Endothelial cell of umbilical vein (primary cell): ENCODE data around the gene PDE6C. TPM values are rescaled to one million over a fixed set of nuclear protein-coding genes. Genes with fewer than 3 reads are reported as not detected.

Experiments used
- BruUV-seq: library from RNA; stranded (reverse); fragments of 400-500 nt; replicated peaks from 2 replicates; lab custom pipeline; 2021; lab: Mats Ljungman, UMichigan
- CTCF ChIA-PET: fragments of 300-600, 350-600 bp; sonication (Branson Sonifier 250); formaldehyde crosslinking; loops from one replicate; lab custom pipeline; 2021; ENCODE audit warnings: antibody characterized with exemption, inconsistent platforms; lab: Charles Lee
- POLR2A ChIA-PET: fragments of 300-600, 350-600 bp; sonication (Branson Sonifier 250); formaldehyde crosslinking; loops from one replicate; lab custom pipeline; 2021; ENCODE audit warnings: antibody characterized with exemption, inconsistent platforms; lab: Charles Lee
- DNase-seq: peaks from one replicate; pipeline ENCODE4 v3.0.0-alpha.2; 2011; ENCODE audit warnings: low read depth, low spot score
- FAIRE-seq: peaks from 2 replicates; lab custom pipeline; 2011; peaks lifted over from hg19 to GRCh38; lab: Jason Lieb, UNC
- H2AFZ ChIP-seq: 2 replicates; pipeline ENCODE4 v1.6.0; 2012; ENCODE audit warnings: low read depth, low read length, control low read depth, inconsistent platforms
- H3K27ac ChIP-seq: 2 replicates; pipeline ENCODE4 v1.5.1; 2011; ENCODE audit warnings: low read depth, mild to moderate bottlenecking, control low read depth, low read length, moderate library complexity; ENCODE audit not compliant: insufficient read depth
- H3K27me3 ChIP-seq, 2 experiments: 2 replicates each; pipeline versions ENCODE4 v1.6.0 to v1.6.1; 2011; ENCODE audit warnings: low read length in 2 of 2, mixed read lengths in 1 of 2; ENCODE audit not compliant: control insufficient read depth in 2 of 2, insufficient read depth in 2 of 2
- H3K36me3 ChIP-seq, 2 experiments: 2 replicates in 1 of 2; 3 replicates in 1 of 2; pipeline ENCODE4 v1.5.1; 2011; ENCODE audit warnings: low read length in 2 of 2, mild to moderate bottlenecking in 1 of 2, moderate library complexity in 1 of 2; ENCODE audit not compliant: control insufficient read depth in 2 of 2, insufficient read depth in 2 of 2; ENCODE audit errors: extremely low read depth in 1 of 2
- H3K4me1 ChIP-seq: 3 replicates; pipeline ENCODE4 v1.5.1; 2011; ENCODE audit warnings: mild to moderate bottlenecking, low read length; ENCODE audit not compliant: control insufficient read depth, insufficient read depth; ENCODE audit errors: extremely low read depth
- H3K4me2 ChIP-seq: 2 replicates; pipeline ENCODE4 v1.6.1; 2011; ENCODE audit warnings: low read length, control low read depth, mixed read lengths; ENCODE audit not compliant: insufficient read depth
- H3K4me3 ChIP-seq, 3 experiments: fragments of 200-600 bp in 1 of 3; sonication (generic), shearing (Covaris generic) in 1 of 3; replicated peaks in 1 of 3; 2 replicates each; pipeline ENCODE4 v1.5.1; 2011 to 2016; ENCODE audit warnings: control low read depth in 3 of 3, low read length in 3 of 3, mild to moderate bottlenecking in 2 of 3, inconsistent platforms in 1 of 3, low read depth in 1 of 3, moderate library complexity in 1 of 3; ENCODE audit not compliant: insufficient read depth in 1 of 3
- H3K79me2 ChIP-seq: 2 replicates; pipeline ENCODE4 v1.6.0; 2012; ENCODE audit warnings: low read length, inconsistent platforms; ENCODE audit not compliant: control insufficient read depth, insufficient read depth
- H3K9ac ChIP-seq: replicated peaks from 2 replicates; pipeline ENCODE3; 2011; ENCODE audit warnings: low read length, control low read depth; ENCODE audit not compliant: insufficient read depth; ENCODE audit errors: extremely low read depth
- H3K9me1 ChIP-seq: replicated peaks from 3 replicates; pipeline ENCODE4 v1.6.0; 2011; ENCODE audit warnings: mild to moderate bottlenecking, low read length; ENCODE audit not compliant: control insufficient read depth, insufficient read depth; ENCODE audit errors: extremely low read depth
- H3K9me3 ChIP-seq: replicated peaks from 2 replicates; pipeline ENCODE4 v1.5.1; 2012; ENCODE audit warnings: low read length, inconsistent platforms; ENCODE audit not compliant: control insufficient read depth, insufficient read depth
- H4K20me1 ChIP-seq: replicated peaks from 2 replicates; pipeline ENCODE3; 2011; ENCODE audit warnings: mild to moderate bottlenecking, low read length; ENCODE audit not compliant: control insufficient read depth, insufficient read depth; ENCODE audit errors: extremely low read depth
- EZH2 ChIP-seq: IDR thresholded peaks from 2 replicates; pipeline ENCODE4 v1.6.1; 2012; ENCODE audit warnings: borderline replicate concordance, low read depth, mild to moderate bottlenecking, moderate library complexity, low read length, inconsistent platforms; ENCODE audit not compliant: severe bottlenecking
- FOS ChIP-seq: IDR thresholded peaks from 2 replicates; pipeline ENCODE4 v1.6.1; 2011; ENCODE audit warnings: mild to moderate bottlenecking, low read length, moderate library complexity, borderline replicate concordance; ENCODE audit not compliant: insufficient read depth
- GATA2 ChIP-seq: IDR thresholded peaks from 2 replicates; pipeline ENCODE4 v1.7.0; 2011; ENCODE audit warnings: low read depth, mild to moderate bottlenecking, moderate library complexity, mixed read lengths, low read length; ENCODE audit not compliant: insufficient read length, insufficient read depth
- JUN ChIP-seq: IDR thresholded peaks from 2 replicates; pipeline ENCODE4 v1.6.1; 2011; ENCODE audit warnings: borderline replicate concordance, low read depth; ENCODE audit not compliant: insufficient read length, insufficient read depth
- MYC ChIP-seq: IDR thresholded peaks from one replicate; pipeline ENCODE4 v1.6.1; 2011; ENCODE audit warnings: mild to moderate bottlenecking, low read depth, low read length
- POLR2A ChIP-seq: IDR thresholded peaks from 2 replicates; pipeline ENCODE4 v1.6.1; 2012; ENCODE audit warnings: low read depth, mild to moderate bottlenecking, control low read depth, low read length
- POLR2AphosphoS5 ChIP-seq: IDR thresholded peaks from 2 replicates; pipeline ENCODE4 v1.6.1; 2012; ENCODE audit warnings: low read depth, mild to moderate bottlenecking, control low read depth, low read length, moderate library complexity; ENCODE audit not compliant: insufficient read depth
- dilution Hi-C: fragments of 300-500 bp; cut with MboI; formaldehyde crosslinking; loops from one replicate; pipeline ENCODE4 v1.15.0; 2019; ENCODE audit warnings: low sequenced_read_pairs; ENCODE audit not compliant: extremely low pct_ligation_motif_present
- intact Hi-C: fragments of 100-400 bp; cut with micrococcal nuclease; formaldehyde crosslinking; loops from one replicate; pipeline ENCODE4 v1.10.0; 2022
- polyA plus RNA-seq, 4 experiments: library from polyadenylated mRNA; depleted of rRNA in 3 of 4; stranded (reverse) in 3 of 4; unstranded in 1 of 4; fragments of >200 nt; gene quantifications; 2 replicates each; pipeline versions ENCODE4 v1.2.1 to v1.2.3, GENCODE V29; 2011 to 2012; ENCODE audit warnings: missing spikeins in 1 of 4
- total RNA-seq: library from RNA; stranded (reverse); gene quantifications from 2 replicates; pipeline ENCODE4 v1.2.3, GENCODE V29; 2021
- TF ChIP-seq, protein P1 (sequence below), 2 donors: IDR thresholded peaks; 1 replicate in 1 of 2; 2 replicates in 1 of 2; pipeline ENCODE4 v1.5.1; 2011; ENCODE audit warnings: low read length in 2 of 2, mild to moderate bottlenecking in 2 of 2, moderate library complexity in 2 of 2, control low read depth in 1 of 2, inconsistent platforms in 1 of 2, low read depth in 1 of 2; ENCODE audit not compliant: insufficient read depth in 1 of 2; ENCODE audit errors: extremely low read depth in 1 of 2
- TF ChIP-seq, protein P2 (sequence below): IDR thresholded peaks from 2 replicates; pipeline ENCODE4 v1.6.1; 2011; ENCODE audit not compliant: insufficient read depth, insufficient read length

Gene PDE6C
- total and polyA plus RNA-seq, 2 donors (not counting 3 experiments of a cell fraction or from before 2014, with no cell fraction given) = not detected

DNA sequence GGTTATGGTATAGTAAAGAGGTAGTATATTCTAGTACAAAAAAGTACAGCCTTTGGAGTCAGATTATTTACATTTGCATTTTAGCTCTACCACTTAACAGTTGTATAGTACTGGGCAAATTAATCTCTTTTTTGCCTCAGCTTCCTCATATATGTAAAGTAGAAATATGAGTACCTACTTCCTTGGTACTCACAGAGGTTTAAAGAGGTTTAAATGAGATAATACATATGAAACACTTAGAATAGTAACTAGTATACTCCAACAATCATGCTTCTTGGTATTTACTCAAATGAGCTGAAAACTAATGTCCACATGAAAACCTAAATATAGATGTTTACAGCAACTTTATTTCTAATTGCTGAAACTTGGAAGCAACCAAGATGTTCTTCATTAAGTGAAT lies 75.4 kb downstream of the PDE6C start:
- H3K27ac ChIP-seq = no peak overlapping the region
- no peak for FAIRE-seq
- H3K4me1 ChIP-seq = no peaks in the 10 kb centered on the region
- intact Hi-C loops = no loop called here
- H3K36me3 ChIP-seq = no peaks in the 10 kb centered on the region
- CTCF ChIA-PET = interaction anchor here (0.6 kb wide), 1 partner anchor 9 kb away, joined by 3 read pairs; no protein-coding TSS in a partner anchor
- H3K9me1 ChIP-seq = no peaks in the 10 kb centered on the region
- TF ChIP-seq FOS (no peak), POLR2AphosphoS5 (no peak), POLR2A (no peak), MYC (no peak), EZH2 (no peak), GATA2 (no peak), JUN (no peak)
- TF ChIP-seq, protein P1, sequence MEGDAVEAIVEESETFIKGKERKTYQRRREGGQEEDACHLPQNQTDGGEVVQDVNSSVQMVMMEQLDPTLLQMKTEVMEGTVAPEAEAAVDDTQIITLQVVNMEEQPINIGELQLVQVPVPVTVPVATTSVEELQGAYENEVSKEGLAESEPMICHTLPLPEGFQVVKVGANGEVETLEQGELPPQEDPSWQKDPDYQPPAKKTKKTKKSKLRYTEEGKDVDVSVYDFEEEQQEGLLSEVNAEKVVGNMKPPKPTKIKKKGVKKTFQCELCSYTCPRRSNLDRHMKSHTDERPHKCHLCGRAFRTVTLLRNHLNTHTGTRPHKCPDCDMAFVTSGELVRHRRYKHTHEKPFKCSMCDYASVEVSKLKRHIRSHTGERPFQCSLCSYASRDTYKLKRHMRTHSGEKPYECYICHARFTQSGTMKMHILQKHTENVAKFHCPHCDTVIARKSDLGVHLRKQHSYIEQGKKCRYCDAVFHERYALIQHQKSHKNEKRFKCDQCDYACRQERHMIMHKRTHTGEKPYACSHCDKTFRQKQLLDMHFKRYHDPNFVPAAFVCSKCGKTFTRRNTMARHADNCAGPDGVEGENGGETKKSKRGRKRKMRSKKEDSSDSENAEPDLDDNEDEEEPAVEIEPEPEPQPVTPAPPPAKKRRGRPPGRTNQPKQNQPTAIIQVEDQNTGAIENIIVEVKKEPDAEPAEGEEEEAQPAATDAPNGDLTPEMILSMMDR (IDR thresholded peaks at IDR 0.05; ENCODE audit: extremely low read depth in 1 of 2, insufficient read depth in 1 of 2, low read depth in 1 of 2, low read length in 2 of 2) = no peak
- TF ChIP-seq, protein P2, sequence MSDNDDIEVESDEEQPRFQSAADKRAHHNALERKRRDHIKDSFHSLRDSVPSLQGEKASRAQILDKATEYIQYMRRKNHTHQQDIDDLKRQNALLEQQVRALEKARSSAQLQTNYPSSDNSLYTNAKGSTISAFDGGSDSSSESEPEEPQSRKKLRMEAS = no peak
- H3K27me3 ChIP-seq = no peaks in the 10 kb centered on the region
- no peak overlapping the region for H3K4me3 ChIP-seq
- no peak for DNase-seq
- dilution Hi-C loops = no loop called here
- no TSS peak for BruUV-seq
- no peak overlapping the region for H2AFZ ChIP-seq
- H3K79me2 ChIP-seq = no peaks in the 10 kb centered on the region
- POLR2A ChIA-PET = no interaction called here
- no peak overlapping the region for H3K4me2 ChIP-seq
- no peak overlapping the region for H3K9ac ChIP-seq
- no peaks in the 10 kb centered on the region for H4K20me1 ChIP-seq
- no peaks in the 10 kb centered on the region for H3K9me3 ChIP-seq
